GM12874 (cell line): Measurements from ENCODE around the gene KIF6.

ENCODE experiments used
- TF ChIP-seq, protein P1 (sequence below): IDR thresholded peaks from 2 replicates; pipeline ENCODE4 v1.5.1; 2011; ENCODE audit warnings: low read depth, mild to moderate bottlenecking, control low read depth, low read length, moderate library complexity; ENCODE audit not compliant: insufficient read depth

Gene KIF6

DNA sequence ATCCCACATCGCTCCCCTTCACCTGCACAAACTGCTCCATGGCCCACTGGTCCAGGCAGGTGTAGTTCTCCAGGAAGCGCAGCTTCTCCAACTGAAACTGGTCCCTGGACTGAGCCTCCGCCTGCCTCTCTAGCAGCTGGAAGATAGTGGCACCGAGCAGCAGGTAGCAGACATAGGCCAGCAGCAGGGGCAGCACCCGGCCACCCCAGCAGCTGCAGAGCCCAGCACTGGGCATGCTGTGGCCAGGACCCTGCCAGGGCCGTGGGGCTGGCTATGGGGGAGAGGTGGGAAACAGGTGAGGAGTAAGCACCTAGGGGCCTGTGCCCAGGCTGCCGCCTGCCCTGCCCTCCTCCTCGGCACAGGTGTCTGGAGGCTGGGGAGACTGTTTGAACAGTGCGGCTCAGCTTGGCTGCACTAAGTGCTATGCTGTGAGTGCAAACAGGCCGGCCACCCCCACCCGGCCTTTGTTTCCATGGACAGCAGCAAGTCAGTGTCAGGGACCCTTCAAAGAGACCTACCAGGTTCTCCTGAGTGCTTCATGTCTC is 402.8 kb downstream of the KIF6 start, which contains the start of gene KCNK16:
KCNK16 (minus strand) TSS at position 397 of the 545 bp plus-strand sequence; CDS start at position 235, 162 bp downstream.
- TF ChIP-seq, protein P1, sequence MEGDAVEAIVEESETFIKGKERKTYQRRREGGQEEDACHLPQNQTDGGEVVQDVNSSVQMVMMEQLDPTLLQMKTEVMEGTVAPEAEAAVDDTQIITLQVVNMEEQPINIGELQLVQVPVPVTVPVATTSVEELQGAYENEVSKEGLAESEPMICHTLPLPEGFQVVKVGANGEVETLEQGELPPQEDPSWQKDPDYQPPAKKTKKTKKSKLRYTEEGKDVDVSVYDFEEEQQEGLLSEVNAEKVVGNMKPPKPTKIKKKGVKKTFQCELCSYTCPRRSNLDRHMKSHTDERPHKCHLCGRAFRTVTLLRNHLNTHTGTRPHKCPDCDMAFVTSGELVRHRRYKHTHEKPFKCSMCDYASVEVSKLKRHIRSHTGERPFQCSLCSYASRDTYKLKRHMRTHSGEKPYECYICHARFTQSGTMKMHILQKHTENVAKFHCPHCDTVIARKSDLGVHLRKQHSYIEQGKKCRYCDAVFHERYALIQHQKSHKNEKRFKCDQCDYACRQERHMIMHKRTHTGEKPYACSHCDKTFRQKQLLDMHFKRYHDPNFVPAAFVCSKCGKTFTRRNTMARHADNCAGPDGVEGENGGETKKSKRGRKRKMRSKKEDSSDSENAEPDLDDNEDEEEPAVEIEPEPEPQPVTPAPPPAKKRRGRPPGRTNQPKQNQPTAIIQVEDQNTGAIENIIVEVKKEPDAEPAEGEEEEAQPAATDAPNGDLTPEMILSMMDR: no peak

DNA sequence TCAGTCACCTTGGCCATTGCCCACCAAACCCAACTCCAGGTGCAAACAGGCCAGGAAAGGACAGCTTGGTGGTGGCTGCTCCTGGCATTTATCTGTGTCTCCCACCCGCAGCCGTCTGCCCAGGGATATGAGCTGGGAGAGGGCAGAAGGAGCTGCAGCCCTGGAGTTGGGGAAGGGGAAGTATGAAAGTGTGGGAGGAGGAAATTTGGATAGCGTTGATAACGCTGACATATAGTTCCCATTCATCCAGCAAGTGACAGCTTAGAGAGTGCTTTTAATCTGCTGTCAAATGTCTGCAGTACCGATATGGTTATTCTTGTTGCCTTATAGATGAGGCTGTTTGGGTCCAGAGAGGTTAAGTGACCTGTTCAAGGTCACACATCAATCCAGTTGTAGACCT is 403.4 kb downstream of the KIF6 start:
- TF ChIP-seq, protein P1: no peak

DNA sequence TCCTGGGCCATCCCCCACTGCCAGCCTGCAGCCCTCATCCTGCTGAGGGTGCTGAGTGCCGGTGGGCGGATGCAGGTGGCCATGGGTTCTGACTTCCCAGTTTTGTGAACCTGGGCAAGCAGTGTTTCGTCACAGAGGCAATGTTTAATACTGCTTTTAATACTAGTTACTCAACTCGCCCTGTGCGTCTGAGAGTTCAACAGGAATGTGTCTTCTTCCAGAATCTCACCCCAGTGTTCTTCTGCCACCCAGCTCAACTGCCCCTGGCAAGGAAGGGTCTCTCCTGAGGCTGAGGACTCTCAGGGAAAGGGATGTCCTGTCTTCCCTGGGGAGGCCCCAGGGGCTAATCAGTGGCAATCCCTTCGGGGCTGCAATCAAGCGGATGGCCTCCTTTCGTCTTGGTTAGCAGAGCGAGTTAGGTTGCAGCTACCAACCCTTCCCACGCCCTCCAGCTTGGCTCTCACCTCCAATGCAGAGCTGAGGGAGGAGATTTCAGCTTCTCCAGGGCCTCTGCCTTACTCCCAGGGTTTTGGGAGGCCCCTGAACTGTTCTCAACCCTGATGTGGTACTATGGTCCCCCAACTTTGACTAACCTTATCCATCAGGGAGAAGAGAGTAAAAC is 404.7 kb downstream of the KIF6 start:
- TF ChIP-seq, protein P1: no peak

DNA sequence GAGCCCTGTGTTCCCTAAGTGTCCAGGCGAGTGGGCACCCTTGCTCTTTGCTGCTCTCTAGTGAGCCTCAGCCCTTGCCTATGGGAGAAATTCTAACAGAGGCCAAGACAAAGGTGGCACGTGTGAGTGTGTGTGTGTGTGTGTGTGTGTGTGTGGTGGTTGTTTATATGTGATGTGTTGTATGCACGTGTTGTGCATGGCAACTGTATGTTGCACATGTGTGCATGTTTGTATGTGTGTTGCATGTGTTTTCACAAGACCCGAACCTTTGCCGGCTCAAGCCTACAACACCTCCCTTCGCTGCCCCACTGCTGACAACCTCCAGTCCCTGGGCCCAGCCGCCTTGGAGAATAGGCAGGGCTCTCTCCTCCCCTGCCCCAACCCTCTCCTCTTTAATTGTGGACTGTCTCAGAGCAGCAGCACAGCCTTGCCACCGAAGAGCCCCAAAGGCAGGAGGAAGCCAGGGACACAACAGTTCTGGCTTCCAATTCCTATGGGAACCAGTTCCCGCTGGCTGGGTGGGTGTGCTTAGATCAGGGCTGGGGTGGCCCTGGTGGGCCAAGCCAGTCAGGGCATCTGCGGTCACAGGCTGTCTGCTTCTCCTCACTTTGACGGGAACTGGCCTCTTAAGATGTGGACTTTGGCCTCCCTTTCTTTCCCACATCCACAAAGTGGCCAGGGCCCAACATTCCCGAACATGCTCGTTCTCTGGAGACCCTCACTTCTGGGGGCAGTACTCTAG is 405.4 kb downstream of the KIF6 start:
- TF ChIP-seq, protein P1: no peak

DNA sequence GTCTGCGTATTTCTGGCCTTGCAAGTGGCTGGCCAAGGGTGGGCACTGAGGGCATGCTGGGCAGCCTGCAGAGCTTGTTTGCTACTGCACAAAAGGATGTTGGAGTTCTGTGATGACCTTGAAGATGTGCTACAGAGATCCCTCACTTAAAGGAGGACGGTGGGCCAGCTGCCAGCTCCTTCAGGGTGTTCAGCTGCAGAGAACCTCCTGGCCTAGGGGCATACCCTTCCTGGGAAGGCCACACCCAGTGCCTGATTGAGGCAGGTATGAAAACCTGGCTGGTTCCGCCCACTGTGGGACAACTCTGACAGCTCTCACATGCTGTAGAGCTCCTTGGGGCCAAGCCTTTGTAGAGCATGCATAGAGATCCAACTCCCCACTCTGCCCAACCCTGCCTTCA is 408.0 kb downstream of the KIF6 start:
- TF ChIP-seq, protein P1: no peak

DNA sequence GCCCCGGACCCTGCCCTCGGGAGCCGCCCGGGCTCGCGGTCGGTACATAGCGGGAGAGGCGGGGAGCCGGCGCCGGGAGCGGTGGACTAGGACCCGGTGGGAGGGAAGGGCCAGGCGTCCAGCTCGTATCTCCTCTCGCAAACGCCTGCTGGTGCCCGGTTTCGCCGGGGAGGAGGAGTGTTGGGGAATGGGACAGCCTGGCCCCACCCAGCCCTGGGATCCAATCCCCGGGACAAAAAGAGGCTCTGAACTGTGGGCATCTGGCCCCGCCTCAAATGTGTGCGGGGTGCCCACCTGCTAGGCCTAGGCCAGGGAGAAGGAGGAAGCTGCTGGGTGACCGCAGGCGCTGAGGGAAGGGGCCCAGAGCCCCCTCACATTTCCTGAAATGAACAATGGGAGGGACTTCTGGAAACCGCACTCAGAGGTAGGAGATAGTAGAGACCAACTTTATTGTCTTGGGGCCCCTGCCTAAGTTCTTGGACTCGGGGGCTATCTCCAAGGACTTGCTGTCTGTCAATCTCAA is 410.9 kb downstream of the KIF6 start, which contains the start of gene KCNK17:
KCNK17 (minus strand) TSS at position 147 of the 523 bp plus-strand sequence; CDS start at position 48, 99 bp downstream.
- TF ChIP-seq, protein P1: no peak
